H1 (cell line): ENCODE results near the gene ANKRD12. TPM values are rescaled to one million over a fixed set of nuclear protein-coding genes. Genes with fewer than 3 reads are reported as not detected.

Source experiments
- CTCF ChIA-PET: fragments of 300-600 bp; sonication (Branson Sonifier 250); formaldehyde crosslinking; loops from one replicate; lab custom pipeline; 2021; ENCODE audit not compliant: partially characterized antibody; lab: Charles Lee
- POLR2A ChIA-PET: fragments of 300-600 bp; sonication (Branson Sonifier 250); formaldehyde crosslinking; loops from one replicate; lab custom pipeline; 2021; ENCODE audit warnings: inconsistent platforms; ENCODE audit not compliant: partially characterized antibody; lab: Charles Lee
- DNase-seq, 2 experiments: peaks; one replicate each; pipeline versions ENCODE4 v3.0.0 to v3.0.0-alpha.2; 2010 to 2022; ENCODE audit warnings: low spot score in 2 of 2, low read depth in 1 of 2, mixed read lengths in 1 of 2
- FAIRE-seq: peaks from 2 replicates; lab custom pipeline; 2011; peaks lifted over from hg19 to GRCh38; lab: Jason Lieb, UNC
- H2AFZ ChIP-seq: 2 replicates; pipeline ENCODE4 v1.8.1; 2012; ENCODE audit warnings: low read length, inconsistent platforms
- H2AK5ac ChIP-seq: 2 replicates; pipeline ENCODE4 v1.6.1; 2013; ENCODE audit warnings: low read depth, low read length
- H2BK120ac ChIP-seq: replicated peaks from 2 replicates; pipeline ENCODE3; 2013; ENCODE audit warnings: low read depth, low read length, inconsistent platforms
- H2BK12ac ChIP-seq: 2 replicates; pipeline ENCODE4 v1.6.1; 2013; ENCODE audit warnings: low read depth, low read length
- H2BK15ac ChIP-seq: 2 replicates; pipeline ENCODE4 v1.6.1; 2013; ENCODE audit warnings: low read length
- H2BK20ac ChIP-seq: 2 replicates; pipeline ENCODE4 v1.6.1; 2013; ENCODE audit warnings: low read length
- H2BK5ac ChIP-seq: 2 replicates; pipeline ENCODE4 v1.6.1; 2013; ENCODE audit warnings: low read depth, low read length
- H3K14ac ChIP-seq: 2 replicates; pipeline ENCODE4 v1.6.1; 2013; ENCODE audit warnings: inconsistent platforms; ENCODE audit not compliant: insufficient read length
- H3K18ac ChIP-seq: 2 replicates; pipeline ENCODE4 v1.6.1; 2013; ENCODE audit warnings: low read length; ENCODE audit errors: extremely low read depth
- H3K23ac ChIP-seq: 2 replicates; pipeline ENCODE4 v1.6.1; 2013; ENCODE audit warnings: inconsistent platforms; ENCODE audit not compliant: insufficient read length
- H3K23me2 ChIP-seq: 2 replicates; pipeline ENCODE4 v1.6.1; 2013; ENCODE audit warnings: low read depth, low read length
- H3K27ac ChIP-seq: 2 replicates; pipeline ENCODE4 v1.6.1; 2011; ENCODE audit warnings: low read depth, low read length, inconsistent platforms
- H3K27me3 ChIP-seq, 4 experiments: replicated peaks in 1 of 4; 1 replicate in 1 of 4; 2 replicates in 3 of 4; pipeline versions ENCODE4 v1.6.1 to v1.8.1; 2011 to 2013; ENCODE audit warnings: low read length in 3 of 4, mild to moderate bottlenecking in 3 of 4, inconsistent platforms in 2 of 4, mixed read lengths in 2 of 4, moderate library complexity in 1 of 4; ENCODE audit not compliant: control insufficient read depth in 3 of 4, insufficient read depth in 3 of 4; ENCODE audit errors: extremely low read depth in 1 of 4
- H3K36me3 ChIP-seq, 4 experiments: 2 replicates each; pipeline versions ENCODE4 v1.6.1 to v1.8.1; 2011 to 2013; ENCODE audit warnings: mild to moderate bottlenecking in 4 of 4, low read length in 3 of 4, moderate library complexity in 2 of 4, control low read depth in 1 of 4, inconsistent platforms in 1 of 4; ENCODE audit not compliant: insufficient read depth in 4 of 4, control insufficient read depth in 2 of 4
- H3K4ac ChIP-seq: replicated peaks from 2 replicates; pipeline ENCODE3; 2013; ENCODE audit warnings: low read length, low read depth, mixed read lengths, inconsistent platforms; ENCODE audit not compliant: insufficient read length
- H3K4me1 ChIP-seq, 4 experiments: replicated peaks in 1 of 4; 1 replicate in 1 of 4; 2 replicates in 3 of 4; pipeline versions ENCODE4 v1.6.1 to v1.8.1; 2011 to 2013; ENCODE audit warnings: low read length in 3 of 4, inconsistent platforms in 2 of 4, mixed read lengths in 1 of 4; ENCODE audit not compliant: insufficient read depth in 4 of 4, control insufficient read depth in 3 of 4
- H3K4me2 ChIP-seq, 2 experiments: 2 replicates each; pipeline versions ENCODE4 v1.6.1 to v1.8.1; 2011 to 2013; ENCODE audit warnings: low read depth in 2 of 2, low read length in 2 of 2, control low read depth in 1 of 2, inconsistent platforms in 1 of 2, mild to moderate bottlenecking in 1 of 2; ENCODE audit not compliant: insufficient read depth in 1 of 2
- H3K4me3 ChIP-seq, 4 experiments: fragments of 200-600, 300-600 bp in 1 of 4; sonication (generic), shearing (Covaris generic), sonication (Bioruptor Twin) in 1 of 4; 2 replicates each; pipeline versions ENCODE4 v1.5.1 to v1.8.1; 2011 to 2016; ENCODE audit warnings: low read length in 4 of 4, low read depth in 3 of 4, control low read depth in 2 of 4, inconsistent platforms in 2 of 4, mild to moderate bottlenecking in 2 of 4, mixed read lengths in 1 of 4, moderate library complexity in 1 of 4; ENCODE audit not compliant: insufficient read depth in 2 of 4; ENCODE audit errors: extremely low read depth in 1 of 4
- H3K56ac ChIP-seq: replicated peaks from 2 replicates; pipeline ENCODE3; 2013; ENCODE audit warnings: low read depth, mild to moderate bottlenecking, mixed read lengths, low read length, inconsistent platforms; ENCODE audit not compliant: insufficient read length
- H3K79me1 ChIP-seq: 2 replicates; pipeline ENCODE4 v1.6.1; 2013; ENCODE audit warnings: low read depth, low read length, control low read depth
- H3K79me2 ChIP-seq, 2 experiments: 2 replicates each; pipeline versions ENCODE4 v1.6.1 to v1.8.1; 2012 to 2013; ENCODE audit warnings: low read length in 2 of 2, mild to moderate bottlenecking in 2 of 2, inconsistent platforms in 1 of 2; ENCODE audit not compliant: insufficient read depth in 2 of 2, control insufficient read depth in 1 of 2
- H3K9ac ChIP-seq, 4 experiments: replicated peaks in 1 of 4; 1 replicate in 1 of 4; 2 replicates in 3 of 4; pipeline versions ENCODE4 v1.6.1 to v1.8.1; 2011 to 2013; ENCODE audit warnings: low read depth in 3 of 4, low read length in 3 of 4, control low read depth in 2 of 4, mild to moderate bottlenecking in 2 of 4, moderate library complexity in 2 of 4, inconsistent platforms in 1 of 4; ENCODE audit errors: extremely low read depth in 1 of 4
- H3K9me3 ChIP-seq, 2 experiments: 2 replicates each; pipeline versions ENCODE4 v1.6.1 to v1.8.1; 2012 to 2013; ENCODE audit warnings: mild to moderate bottlenecking in 2 of 2, moderate library complexity in 2 of 2, control low read depth in 1 of 2, inconsistent platforms in 1 of 2, low read depth in 1 of 2, low read length in 1 of 2, mixed read lengths in 1 of 2; ENCODE audit not compliant: insufficient read depth in 2 of 2
- H4K20me1 ChIP-seq, 2 experiments: replicated peaks in 1 of 2; 2 replicates each; pipeline versions ENCODE3 to v1.8.1; 2011 to 2013; ENCODE audit warnings: inconsistent platforms in 2 of 2, low read length in 2 of 2, mild to moderate bottlenecking in 1 of 2; ENCODE audit not compliant: insufficient read depth in 2 of 2, control insufficient read depth in 1 of 2
- H4K5ac ChIP-seq: 2 replicates; pipeline ENCODE4 v1.6.1; 2013; ENCODE audit warnings: low read length, low read depth, mixed read lengths, inconsistent platforms; ENCODE audit not compliant: insufficient read length
- H4K8ac ChIP-seq: 2 replicates; pipeline ENCODE4 v1.8.0; 2013; ENCODE audit warnings: mild to moderate bottlenecking, moderate library complexity, low read length, inconsistent platforms; ENCODE audit not compliant: insufficient read depth; ENCODE audit errors: extremely low read depth
- H4K91ac ChIP-seq: replicated peaks from 2 replicates; pipeline ENCODE3; 2013; ENCODE audit warnings: low read length, mixed read lengths, inconsistent platforms; ENCODE audit not compliant: insufficient read length
- E2F6 ChIP-seq: IDR thresholded peaks from 2 replicates; pipeline ENCODE4 v1.6.1; 2012; ENCODE audit warnings: inconsistent platforms
- TCF12 ChIP-seq: IDR thresholded peaks from 2 replicates; pipeline ENCODE4 v1.6.1; 2011; ENCODE audit warnings: low read depth, mild to moderate bottlenecking, low read length
- WGBS, 2 experiments: shearing (Covaris generic) in 1 of 2; methylation state at CpG; one replicate each; pipeline versions ENCODE4 v1.1.6 to v1.1.7; 2013 to 2015; ENCODE audit warnings: low lambda C conversion rate in 2 of 2, mixed read lengths in 2 of 2, inconsistent platforms in 1 of 2, low coverage in 1 of 2, missing lambda C conversion rate in 1 of 2; ENCODE audit not compliant: insufficient replicate concordance in 2 of 2, insufficient coverage in 1 of 2, insufficient read length in 1 of 2; ENCODE audit errors: extremely low coverage in 1 of 2, missing lambda C conversion rate in 1 of 2; 5-methylcytosine and 5-hydroxymethylcytosine counted together
- polyA plus RNA-seq, 7 experiments: library from polyadenylated mRNA; depleted of rRNA in 3 of 7; stranded (reverse) in 5 of 7; unstranded in 2 of 7; fragments of >200 nt in 5 of 7; fragments of 200-250 nt in 2 of 7; gene quantifications; 1 replicate in 5 of 7; 2 replicates in 1 of 7; 4 replicates in 1 of 7; pipeline versions ENCODE4 v1.2.1 to v1.2.3, GENCODE V29; 2011 to 2013; ENCODE audit warnings: missing spikeins in 2 of 7, mixed read lengths in 2 of 7
- total RNA-seq: library from RNA; stranded (reverse); fragmentation: NEBNext Ultra II Directional; extraction: Animal tissue kit (Norgen Biotek cat#: 25700); gene quantifications from 2 replicates; pipeline ENCODE4 v1.2.1, GENCODE V29; 2021

The ANKRD12 gene
- total and polyA plus RNA-seq, 2 of the 8 experiments (the other 6 are each of a cell fraction or from before 2014, with no cell fraction given) = 2.6 to 37.9 TPM

- H2AK5ac ChIP-seq = no peak overlapping the region
- no peak for TF ChIP-seq TCF12
- no peak for TF ChIP-seq E2F6
- peaks cover 0 to 7% of the 10 kb centered on the region in 2 experiments for H4K20me1 ChIP-seq
- no peak overlapping the region for H2BK12ac ChIP-seq
- no peaks in the 10 kb centered on the region for H3K27me3 ChIP-seq
- no peak overlapping the region for H3K56ac ChIP-seq
- H2AFZ ChIP-seq = no peak overlapping the region
- no peak overlapping the region for H3K14ac ChIP-seq
- DNase-seq (no peak), FAIRE-seq (no peak)
- no peak overlapping the region for H2BK20ac ChIP-seq
- no peak overlapping the region for H4K8ac ChIP-seq
- no peaks in the 10 kb centered on the region for H3K9me3 ChIP-seq
- H3K9ac ChIP-seq = no peak overlapping the region
- H4K5ac ChIP-seq = no peak overlapping the region
- WGBS, 2 experiments = 62% methylated on average over 1 of the region's 1 CpG; no CpG with 5 or more reads in 1 of the 2 experiments
- H3K18ac ChIP-seq = no peak overlapping the region
- no peak overlapping the region for H2BK5ac ChIP-seq
- H2BK120ac ChIP-seq = no peak overlapping the region
- no peak overlapping the region for H2BK15ac ChIP-seq
- H4K91ac ChIP-seq = no peak overlapping the region
- H3K23ac ChIP-seq = no peak overlapping the region
- no peak overlapping the region for H3K4me3 ChIP-seq
- no peak overlapping the region for H3K27ac ChIP-seq
- ChIA-PET CTCF (interaction anchor here (0.8 to 2.8 kb wide), 7 partner anchors 9 to 810 kb away, joined by 3 to 14 read pairs (median 3); no protein-coding TSS in a partner anchor), POLR2A (interaction anchor here (1.0 to 1.4 kb wide), 2 partner anchors 12 to 44 kb away, joined by 3 to 5 read pairs; partner anchors contain the start of gene ANKRD12)
- no peaks in the 10 kb centered on the region for H3K23me2 ChIP-seq
- no peak overlapping the region for H3K4ac ChIP-seq
- H3K79me2 ChIP-seq = peaks cover 3 to 94% of the 10 kb centered on the region in 2 experiments
- H3K79me1 ChIP-seq = no peaks in the 10 kb centered on the region
- peaks cover 0 to 5% (median 0%) of the 10 kb centered on the region in 4 experiments; a peak in 1 of 7 replicates for H3K4me1 ChIP-seq
- H3K36me3 ChIP-seq = no peaks in the 10 kb centered on the region; a peak in 1 of 8 replicates
- H3K4me2 ChIP-seq = no peak overlapping the region
Measured at GRCh38 chr18:9148203-9148552, 11.6 kb downstream of the ANKRD12 start.
